Stomach smooth muscle (tissue), 2 donors: ENCODE results near the gene SV2C.

Experiments used
- H3K27ac ChIP-seq: one replicate; pipeline ENCODE4 v1.7.0; 2013; ENCODE audit warnings: mild to moderate bottlenecking, low read length, inconsistent platforms
- H3K27me3 ChIP-seq, 2 donors: one replicate each; pipeline ENCODE4 v1.7.0; 2013; ENCODE audit warnings: low read length in 2 of 2; ENCODE audit not compliant: insufficient read depth in 2 of 2, control insufficient read depth in 1 of 2
- H3K36me3 ChIP-seq, 2 donors: one replicate each; pipeline ENCODE4 v1.7.0; 2013; ENCODE audit warnings: low read length in 2 of 2; ENCODE audit not compliant: control insufficient read depth in 2 of 2, insufficient read depth in 2 of 2
- H3K4me1 ChIP-seq: one replicate; pipeline ENCODE4 v1.7.0; 2013; ENCODE audit warnings: low read length; ENCODE audit not compliant: control insufficient read depth, insufficient read depth
- H3K4me3 ChIP-seq, 2 donors: one replicate each; pipeline ENCODE4 v1.7.0; 2013; ENCODE audit warnings: low read length in 2 of 2
- H3K9ac ChIP-seq, 2 donors: one replicate each; pipeline ENCODE4 v1.7.0; 2013; ENCODE audit warnings: low read length in 2 of 2, mild to moderate bottlenecking in 1 of 2
- H3K9me3 ChIP-seq, 2 donors: one replicate each; pipeline ENCODE4 v1.7.0; 2013; ENCODE audit warnings: low read length in 2 of 2; ENCODE audit not compliant: control insufficient read depth in 2 of 2
- donor health status: healthy.
- donor health status: Pancreatic carcinoma.

Gene SV2C

DNA sequence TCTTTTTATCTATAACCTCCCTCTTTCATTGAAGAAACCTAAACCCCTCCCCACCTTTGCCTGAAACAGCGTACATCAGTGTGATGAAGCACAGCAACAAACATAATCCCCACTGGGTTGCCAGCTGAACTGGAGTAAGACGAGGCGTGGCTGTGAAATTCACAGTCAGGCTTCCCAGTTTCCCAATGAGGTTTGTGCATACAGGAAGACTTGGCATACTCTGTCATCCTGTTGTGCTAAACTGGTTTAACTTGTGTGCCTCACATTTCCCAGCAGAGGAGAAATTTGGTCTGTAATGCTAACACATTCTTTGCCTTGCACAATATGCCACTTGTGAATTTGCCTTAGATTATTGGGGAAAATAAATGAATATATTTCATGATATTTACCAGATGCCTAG, 121.5 kb downstream of the SV2C start:
- no peaks in the 10 kb centered on the region for H3K36me3 ChIP-seq
- H3K9ac ChIP-seq: no peak overlapping the region
- no peak overlapping the region for H3K27ac ChIP-seq
- no peak overlapping the region for H3K4me3 ChIP-seq
- no peaks in the 10 kb centered on the region for H3K4me1 ChIP-seq
- H3K27me3 ChIP-seq: no peaks in the 10 kb centered on the region
- peaks cover 0 to 3% of the 10 kb centered on the region in 2 donors for H3K9me3 ChIP-seq

DNA sequence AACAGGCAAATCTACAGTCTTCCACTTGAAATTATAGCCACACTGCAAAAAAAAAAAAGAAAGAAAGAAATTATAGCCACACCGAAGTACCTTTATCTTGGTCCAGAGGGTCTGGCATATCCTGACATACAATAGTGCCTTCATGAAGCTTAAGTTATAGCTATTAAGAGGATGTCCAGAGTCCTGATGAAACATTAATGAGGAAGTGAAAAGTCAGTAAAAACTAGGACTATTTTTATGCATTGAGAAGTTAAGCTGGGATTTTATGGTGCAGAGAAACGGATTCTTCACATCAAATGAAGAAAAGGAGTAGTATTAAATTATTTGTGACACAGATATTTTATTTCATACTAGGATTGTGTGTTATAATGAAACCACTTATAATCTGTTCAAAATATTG, 123.9 kb downstream of the SV2C start:
- H3K4me1 ChIP-seq: no peaks in the 10 kb centered on the region
- H3K4me3 ChIP-seq: no peak overlapping the region
- H3K27ac ChIP-seq: no peak overlapping the region
- H3K9ac ChIP-seq: no peak overlapping the region
- no peaks in the 10 kb centered on the region for H3K36me3 ChIP-seq
- peaks cover 0 to 4% of the 10 kb centered on the region in 2 donors for H3K9me3 ChIP-seq
- no peaks in the 10 kb centered on the region for H3K27me3 ChIP-seq

DNA sequence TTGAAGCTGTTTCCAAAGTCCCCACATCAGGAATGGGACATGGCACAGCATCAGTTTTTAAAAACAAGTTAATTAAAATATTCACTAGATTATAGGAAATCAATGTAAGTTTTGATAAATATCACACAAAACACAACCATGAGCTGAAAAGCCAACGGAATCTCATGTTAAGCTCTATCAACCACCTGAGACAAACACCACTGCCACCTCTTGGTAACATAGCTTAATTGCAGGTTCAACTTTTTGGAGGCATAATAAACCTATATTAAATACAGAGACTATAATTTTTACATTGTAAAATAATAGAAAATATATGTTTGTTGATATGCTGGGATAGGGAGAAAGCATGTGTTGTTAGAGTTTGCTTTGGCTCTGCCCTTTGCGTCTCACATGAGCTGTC, 126.1 kb downstream of the SV2C start:
- peaks cover 0 to 4% of the 10 kb centered on the region in 2 donors for H3K9me3 ChIP-seq
- no peaks in the 10 kb centered on the region for H3K4me1 ChIP-seq

DNA sequence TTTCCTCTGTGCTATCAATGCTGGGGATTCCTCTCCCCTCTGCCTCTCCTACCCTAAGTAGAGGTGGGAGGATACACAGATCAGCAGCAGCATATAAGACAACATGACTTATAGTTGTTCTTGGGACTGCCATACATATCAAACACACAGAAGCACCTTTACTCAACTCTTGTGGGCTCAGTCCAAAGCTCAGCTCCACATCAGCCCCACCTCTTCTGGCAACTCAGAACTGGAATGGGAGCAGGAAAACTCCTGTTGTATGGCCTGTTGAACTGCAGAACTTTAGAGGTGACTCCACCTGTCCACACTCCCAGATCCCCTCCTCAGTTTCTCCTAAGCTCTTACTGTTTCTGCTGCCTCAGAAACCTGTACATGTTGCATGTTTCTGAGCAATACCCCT, 127.8 kb downstream of the SV2C start:
- H3K27me3 ChIP-seq: no peaks in the 10 kb centered on the region

More for the DNA sequence above, 126.1 kb downstream of the SV2C start:
- H3K36me3 ChIP-seq: no peaks in the 10 kb centered on the region
- H3K27me3 ChIP-seq: no peaks in the 10 kb centered on the region
- H3K27ac ChIP-seq: no peak overlapping the region
- no peak overlapping the region for H3K4me3 ChIP-seq
- no peak overlapping the region for H3K9ac ChIP-seq

DNA sequence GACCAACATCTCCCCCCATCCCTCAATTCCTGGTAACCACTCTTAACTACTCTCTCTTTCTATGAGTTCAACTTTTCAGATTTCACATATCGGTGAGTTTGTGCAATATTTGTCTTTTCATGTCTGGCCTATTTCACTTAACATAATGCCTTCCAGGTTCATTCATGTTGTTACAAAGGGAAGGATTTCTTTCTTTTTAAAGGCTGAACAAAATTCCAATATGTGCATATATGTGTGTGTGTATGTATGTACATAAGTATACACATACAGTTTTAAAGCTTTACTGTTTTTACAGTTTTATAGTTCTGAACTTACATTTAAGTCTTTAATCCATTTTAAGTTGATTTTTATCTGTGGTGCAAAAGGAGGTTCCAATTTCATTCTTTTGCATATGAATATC, 130.7 kb downstream of the SV2C start:
- Histone ChIP-seq H3K9ac (no peak overlapping the region), H3K27ac (no peak overlapping the region), H3K4me1 (no peaks in the 10 kb centered on the region), H3K4me3 (no peak overlapping the region), H3K27me3 (no peaks in the 10 kb centered on the region), H3K9me3 (peaks cover 0 to 4% of the 10 kb centered on the region in 2 donors), H3K36me3 (no peaks in the 10 kb centered on the region)

More for the DNA sequence above, 127.8 kb downstream of the SV2C start:
- H3K36me3 ChIP-seq: no peaks in the 10 kb centered on the region
- no peaks in the 10 kb centered on the region for H3K4me1 ChIP-seq
- peaks cover 0 to 4% of the 10 kb centered on the region in 2 donors for H3K9me3 ChIP-seq
- no peak overlapping the region for H3K4me3 ChIP-seq
- H3K27ac ChIP-seq: no peak overlapping the region
- no peak overlapping the region for H3K9ac ChIP-seq

DNA sequence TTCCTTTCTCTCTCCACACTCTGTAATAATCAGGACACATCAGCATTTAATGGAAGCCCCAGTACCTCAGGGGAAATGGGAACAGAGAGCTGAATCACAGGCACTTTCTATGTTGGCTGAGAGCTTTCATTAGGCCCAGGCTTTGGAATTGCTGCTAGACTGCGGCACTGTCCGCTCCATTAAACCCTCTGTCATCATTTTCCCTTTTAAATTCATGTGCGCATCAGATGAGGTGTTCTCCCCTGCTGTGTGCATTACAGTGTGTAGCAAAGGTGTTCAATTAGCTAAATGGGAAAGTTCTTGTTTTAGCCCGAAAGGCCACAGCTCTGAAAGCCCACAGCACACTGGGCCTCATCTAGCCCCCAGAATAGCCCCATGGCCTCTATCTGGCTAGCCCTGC, 133.6 kb downstream of the SV2C start:
- Histone ChIP-seq H3K27me3 (no peaks in the 10 kb centered on the region), H3K36me3 (no peaks in the 10 kb centered on the region), H3K27ac (no peak overlapping the region), H3K4me3 (no peak overlapping the region), H3K9ac (no peak overlapping the region), H3K4me1 (no peaks in the 10 kb centered on the region), H3K9me3 (peaks cover 0 to 2% of the 10 kb centered on the region in 2 donors)

DNA sequence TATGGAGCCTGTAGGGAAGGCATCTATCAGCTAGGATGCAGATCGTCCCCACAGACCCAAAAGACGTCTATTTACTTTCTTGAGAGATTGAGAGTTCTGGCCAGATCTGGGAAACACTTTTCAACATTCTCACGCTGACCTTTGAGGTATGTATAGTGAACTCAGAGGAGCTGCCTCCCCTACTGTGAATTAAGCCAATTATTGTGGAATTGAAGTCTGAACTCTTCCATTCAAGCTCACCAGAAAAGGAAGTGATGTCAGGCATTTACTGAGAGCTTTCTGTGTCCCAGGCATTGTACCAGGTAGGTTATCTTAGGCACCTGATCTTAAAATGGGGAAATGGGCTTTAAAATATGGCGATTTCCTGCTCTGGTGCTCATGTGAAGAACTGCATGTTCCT, 136.5 kb downstream of the SV2C start:
- H3K9me3 ChIP-seq: peaks cover 0 to 2% of the 10 kb centered on the region in 2 donors

DNA sequence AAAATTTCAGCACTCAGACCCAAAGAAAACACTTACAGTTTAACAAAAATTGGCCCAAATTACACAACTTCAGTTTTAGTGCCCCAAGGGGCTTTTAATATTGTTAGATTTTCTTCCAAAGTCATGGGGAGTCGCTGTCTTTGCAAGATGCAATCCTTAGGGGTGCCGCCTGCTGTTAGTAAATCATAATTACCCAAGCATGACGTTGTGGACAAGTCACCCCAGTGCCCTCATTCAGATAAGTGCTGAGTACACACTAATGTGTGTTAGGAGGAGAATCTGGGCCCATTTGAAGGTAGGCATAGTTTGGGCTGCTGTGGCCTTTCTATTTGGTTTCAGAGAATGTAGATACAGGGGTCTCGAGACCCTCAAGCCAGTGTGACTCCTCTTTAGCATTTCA, 138.1 kb downstream of the SV2C start:
- Histone ChIP-seq H3K27me3 (no peaks in the 10 kb centered on the region), H3K27ac (no peak overlapping the region), H3K9me3 (peaks cover 0 to 2% of the 10 kb centered on the region in 2 donors), H3K36me3 (no peaks in the 10 kb centered on the region), H3K9ac (no peak overlapping the region), H3K4me3 (no peak overlapping the region), H3K4me1 (no peaks in the 10 kb centered on the region)

More for the DNA sequence above, 136.5 kb downstream of the SV2C start:
- Histone ChIP-seq H3K36me3 (no peaks in the 10 kb centered on the region), H3K27me3 (no peaks in the 10 kb centered on the region), H3K9ac (no peak overlapping the region), H3K27ac (no peak overlapping the region), H3K4me1 (no peaks in the 10 kb centered on the region), H3K4me3 (no peak overlapping the region)

DNA sequence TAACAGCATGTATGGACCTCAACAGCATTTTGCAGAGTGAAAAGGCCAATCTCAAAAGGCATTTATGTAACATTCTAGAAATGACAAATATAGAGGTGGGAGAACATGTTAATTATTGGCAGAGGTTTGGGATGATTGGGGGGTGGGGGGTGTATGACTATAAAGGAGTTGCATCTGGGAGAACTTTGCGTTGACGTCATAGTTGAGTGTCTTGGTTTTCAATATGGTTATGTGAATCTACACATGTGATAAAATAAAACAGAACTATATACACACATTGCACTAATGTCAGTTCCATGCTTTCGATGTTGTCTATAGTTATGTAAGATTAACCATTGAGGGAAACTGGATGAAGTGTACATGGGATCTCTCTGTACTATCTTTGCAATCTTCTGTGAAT, 139.1 kb downstream of the SV2C start:
- no peak overlapping the region for H3K9ac ChIP-seq
- H3K9me3 ChIP-seq: peaks cover 0 to 2% of the 10 kb centered on the region in 2 donors
- no peaks in the 10 kb centered on the region for H3K36me3 ChIP-seq
- H3K27ac ChIP-seq: no peak overlapping the region
- no peaks in the 10 kb centered on the region for H3K27me3 ChIP-seq
- no peak overlapping the region for H3K4me3 ChIP-seq
- no peaks in the 10 kb centered on the region for H3K4me1 ChIP-seq

DNA sequence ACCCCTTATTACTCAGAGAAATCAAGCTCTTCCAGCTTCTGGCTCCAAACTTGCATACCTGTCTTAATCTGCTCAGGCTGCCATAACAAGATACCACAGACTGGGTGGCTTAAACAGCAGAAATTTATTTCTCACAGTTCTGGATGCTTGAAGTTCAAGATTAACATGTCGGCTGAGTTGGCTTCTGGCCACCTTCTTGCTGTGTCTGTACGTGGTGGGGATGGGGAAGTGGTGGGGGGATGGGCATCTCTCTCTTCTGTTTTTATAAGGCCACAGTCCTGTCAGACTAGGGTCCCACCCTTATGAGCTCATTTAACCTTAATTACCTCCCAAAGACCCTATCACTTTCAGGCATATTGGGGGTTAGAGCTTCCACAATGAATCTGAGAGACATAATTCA, 140.5 kb downstream of the SV2C start:
- H3K9me3 ChIP-seq: peaks cover 0 to 2% of the 10 kb centered on the region in 2 donors
- no peaks in the 10 kb centered on the region for H3K36me3 ChIP-seq
- no peak overlapping the region for H3K27ac ChIP-seq
- no peaks in the 10 kb centered on the region for H3K27me3 ChIP-seq
- no peak overlapping the region for H3K9ac ChIP-seq
- no peaks in the 10 kb centered on the region for H3K4me1 ChIP-seq
- H3K4me3 ChIP-seq: no peak overlapping the region

DNA sequence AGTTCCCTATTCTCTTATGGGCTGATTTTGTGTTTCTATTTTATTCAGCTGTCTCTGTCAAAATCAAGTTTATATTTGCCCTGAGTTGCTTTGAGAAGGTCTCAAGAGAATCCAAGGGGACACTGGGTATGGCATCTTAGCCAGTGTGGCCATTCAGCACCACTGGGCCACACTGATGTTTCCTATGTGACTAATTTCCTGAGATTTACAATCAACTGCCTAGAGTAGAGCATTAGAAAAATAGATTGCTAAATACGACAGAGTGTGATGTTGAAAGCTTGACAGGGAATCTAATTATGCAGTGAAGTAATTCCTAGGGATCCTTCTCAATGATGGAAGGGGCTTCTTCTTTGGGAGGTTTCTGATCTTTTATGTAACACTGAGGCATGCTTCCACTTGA, 141.7 kb downstream of the SV2C start:
- Histone ChIP-seq H3K36me3 (no peaks in the 10 kb centered on the region), H3K27ac (no peak overlapping the region), H3K9me3 (peaks cover 0 to 2% of the 10 kb centered on the region in 2 donors), H3K4me1 (no peaks in the 10 kb centered on the region), H3K27me3 (no peaks in the 10 kb centered on the region), H3K9ac (no peak overlapping the region), H3K4me3 (no peak overlapping the region)
